ENCODE measurements around the gene COPE.

- TF ChIP-seq POLR2AphosphoS5 (IDR thresholded peaks at IDR 0.05; ENCODE audit: low read depth, low read length): no peak
- TF ChIP-seq, protein P1, sequence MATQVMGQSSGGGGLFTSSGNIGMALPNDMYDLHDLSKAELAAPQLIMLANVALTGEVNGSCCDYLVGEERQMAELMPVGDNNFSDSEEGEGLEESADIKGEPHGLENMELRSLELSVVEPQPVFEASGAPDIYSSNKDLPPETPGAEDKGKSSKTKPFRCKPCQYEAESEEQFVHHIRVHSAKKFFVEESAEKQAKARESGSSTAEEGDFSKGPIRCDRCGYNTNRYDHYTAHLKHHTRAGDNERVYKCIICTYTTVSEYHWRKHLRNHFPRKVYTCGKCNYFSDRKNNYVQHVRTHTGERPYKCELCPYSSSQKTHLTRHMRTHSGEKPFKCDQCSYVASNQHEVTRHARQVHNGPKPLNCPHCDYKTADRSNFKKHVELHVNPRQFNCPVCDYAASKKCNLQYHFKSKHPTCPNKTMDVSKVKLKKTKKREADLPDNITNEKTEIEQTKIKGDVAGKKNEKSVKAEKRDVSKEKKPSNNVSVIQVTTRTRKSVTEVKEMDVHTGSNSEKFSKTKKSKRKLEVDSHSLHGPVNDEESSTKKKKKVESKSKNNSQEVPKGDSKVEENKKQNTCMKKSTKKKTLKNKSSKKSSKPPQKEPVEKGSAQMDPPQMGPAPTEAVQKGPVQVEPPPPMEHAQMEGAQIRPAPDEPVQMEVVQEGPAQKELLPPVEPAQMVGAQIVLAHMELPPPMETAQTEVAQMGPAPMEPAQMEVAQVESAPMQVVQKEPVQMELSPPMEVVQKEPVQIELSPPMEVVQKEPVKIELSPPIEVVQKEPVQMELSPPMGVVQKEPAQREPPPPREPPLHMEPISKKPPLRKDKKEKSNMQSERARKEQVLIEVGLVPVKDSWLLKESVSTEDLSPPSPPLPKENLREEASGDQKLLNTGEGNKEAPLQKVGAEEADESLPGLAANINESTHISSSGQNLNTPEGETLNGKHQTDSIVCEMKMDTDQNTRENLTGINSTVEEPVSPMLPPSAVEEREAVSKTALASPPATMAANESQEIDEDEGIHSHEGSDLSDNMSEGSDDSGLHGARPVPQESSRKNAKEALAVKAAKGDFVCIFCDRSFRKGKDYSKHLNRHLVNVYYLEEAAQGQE (IDR thresholded peaks at IDR 0.05; ENCODE audit: insufficient read depth in 1 of 2, low read depth in 2 of 2, low read length in 2 of 2): no peak
Observed at GRCh38 chr19:18897094-18898029, 21.8 kb downstream of the COPE start.
